A549 treated with Mapracorat at 1 μM for 4 hours (cell line): ENCODE measurements around the gene SAP130. TPM values are rescaled to one million over a fixed set of nuclear protein-coding genes. Genes with fewer than 3 reads are reported as not detected.

Experiments used
- total RNA-seq: library from RNA; stranded (reverse); fragments of 200-300 nt; extraction: Qiagen RNA extraction; gene quantifications from 5 replicates; pipeline ENCODE4 v1.2.3, GENCODE V29; 2022

The SAP130 gene
- total RNA-seq = 10.8 to 12.0 TPM (median 11.6 TPM) in 5 replicates

DNA sequence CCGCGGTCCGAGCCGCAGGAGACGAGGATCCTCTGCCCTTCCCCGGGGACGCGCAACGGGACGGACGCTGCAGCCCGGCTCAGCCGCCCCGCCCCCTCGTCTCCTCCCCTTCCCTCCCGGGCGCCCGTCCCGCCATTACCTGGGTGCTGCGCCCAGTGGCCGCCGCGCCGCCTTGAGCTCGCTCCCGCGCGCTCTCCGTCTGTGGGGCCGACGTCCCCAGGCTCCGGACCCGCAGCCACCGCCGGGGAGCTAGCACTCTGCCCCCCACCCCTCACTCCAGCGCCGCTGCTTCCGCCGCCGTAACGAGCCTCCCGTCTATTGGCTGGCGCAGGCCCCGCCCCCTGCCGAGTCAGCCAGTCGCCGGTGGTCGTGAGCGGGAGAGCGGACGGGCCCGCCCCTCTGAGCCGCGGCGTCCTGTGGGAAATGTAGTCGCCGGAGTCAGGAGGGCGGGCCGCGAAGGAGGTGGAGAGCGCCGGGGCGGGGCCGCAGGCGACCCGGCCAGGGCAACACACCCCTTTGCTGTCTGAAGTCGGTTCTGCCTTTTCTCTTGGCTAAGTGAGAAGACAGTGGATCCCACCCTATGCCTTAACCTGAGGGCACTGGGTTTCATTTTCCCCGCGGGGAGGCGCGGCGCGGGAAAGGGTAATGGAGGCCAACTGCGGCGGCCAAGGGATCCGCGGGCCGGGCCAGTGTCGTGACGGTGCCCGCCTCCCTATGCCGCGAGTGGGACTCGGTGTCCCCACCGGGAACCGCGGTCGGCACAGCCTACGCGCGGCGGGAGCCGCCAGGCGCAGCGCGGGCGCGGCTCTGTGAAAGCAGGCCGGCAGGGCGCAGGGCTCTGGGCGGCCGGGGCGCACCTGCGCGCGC is at the start of gene SAP130:
Gene SAP130, minus strand, starts transcription at position 259 of the 867 bp plus-strand sequence. CDS start 1,767 bp downstream, outside the sequence.

Other genes with a start within 250 kb of the SAP130 start
- 18.9 to 28.0 TPM (median 25.2 TPM) in 5 replicates for gene WDR33, start 216.9 kb downstream of the SAP130 start, total RNA-seq
- gene POLR2D, start 169.9 kb downstream of the SAP130 start, total RNA-seq = 50.0 to 54.7 TPM (median 54.6 TPM) in 5 replicates
- 16.3 to 19.2 TPM (median 17.5 TPM) in 5 replicates for gene AMMECR1L, start 142.1 kb downstream of the SAP130 start, total RNA-seq
- 18.5 to 22.2 TPM (median 21.3 TPM) in 5 replicates for gene UGGT1, start 63.1 kb upstream of the SAP130 start, total RNA-seq